ENCODE results near the gene CMTM1.
A peak's percentile ranks its signal among the peaks of the same experiment; 100 is the strongest.

The CMTM1 gene

GRCh38 chr16:66539623-66540469 is 26.4 kb upstream of the CMTM1 start:
- DNase-seq (ENCODE audit: low read depth): no peak

- DNase-seq (ENCODE audit: low read depth): no peak
Observed at GRCh38 chr16:66541388-66542355, 24.6 kb upstream of the CMTM1 start.

GRCh38 chr16:66542396-66542795 is 23.8 kb upstream of the CMTM1 start:
- no peak for DNase-seq (ENCODE audit: low read depth)

GRCh38 chr16:66543541-66543940 is 22.7 kb upstream of the CMTM1 start:
- DNase-seq (ENCODE audit: low read depth): no peak

GRCh38 chr16:66544016-66544757 is 22.1 kb upstream of the CMTM1 start:
- DNase-seq (ENCODE audit: low read depth): no peak

GRCh38 chr16:66547101-66547989 is 18.9 kb upstream of the CMTM1 start:
- DNase-seq (ENCODE audit: low read depth): no peak

GRCh38 chr16:66548068-66548467 is 18.2 kb upstream of the CMTM1 start:
- no peak for DNase-seq (ENCODE audit: low read depth)

GRCh38 chr16:66548868-66549267 is 17.4 kb upstream of the CMTM1 start:
- no peak for DNase-seq (ENCODE audit: low read depth)

- DNase-seq (ENCODE audit: low read depth): peak; percentile 45
Observed at GRCh38 chr16:66549284-66550131, 16.7 kb upstream of the CMTM1 start, which contains the start of gene TK2. Gene TK2 (minus strand): TSS chr16:66550122. CDS start chr16:66550061, 61 bp downstream.

- DNase-seq (ENCODE audit: low read depth): peak; percentile 51
Observed at GRCh38 chr16:66551348-66551759, 14.9 kb upstream of the CMTM1 start.

- DNase-seq (ENCODE audit: low read depth): no peak
Observed at GRCh38 chr16:66551788-66552285, 14.4 kb upstream of the CMTM1 start.

- peak; percentile 80 for DNase-seq (ENCODE audit: low read depth)
Observed at GRCh38 chr16:66552286-66553177, 13.7 kb upstream of the CMTM1 start, which contains the start of gene CKLF. Gene CKLF (plus strand): TSS chr16:66552576. CDS start chr16:66552716, 140 bp downstream.

GRCh38 chr16:66553223-66553622 is 13.0 kb upstream of the CMTM1 start:
- DNase-seq (ENCODE audit: low read depth): no peak

GRCh38 chr16:66554021-66554420 is 12.2 kb upstream of the CMTM1 start:
- no peak for DNase-seq (ENCODE audit: low read depth)

GRCh38 chr16:66554495-66554894 is 11.7 kb upstream of the CMTM1 start:
- DNase-seq (ENCODE audit: low read depth): no peak

- DNase-seq (ENCODE audit: low read depth): no peak
Observed at GRCh38 chr16:66560107-66560506, 6.1 kb upstream of the CMTM1 start.

GRCh38 chr16:66561381-66562080 is 4.7 kb upstream of the CMTM1 start:
- no peak for DNase-seq (ENCODE audit: low read depth)

GRCh38 chr16:66562409-66562808 is 3.8 kb upstream of the CMTM1 start:
- DNase-seq (ENCODE audit: low read depth): no peak

Data from T-helper 22 cell (primary cell).